H9 (cell line): ENCODE data around the gene ZNF260. TPM values are rescaled to one million over a fixed set of nuclear protein-coding genes. Genes with fewer than 3 reads are reported as not detected.

Experiments used
- DNase-seq: peaks from one replicate; pipeline ENCODE4 v3.0.0-alpha.2; 2017
- H2AFZ ChIP-seq: one replicate; pipeline ENCODE4 v1.6.1; 2013; ENCODE audit warnings: mild to moderate bottlenecking, low read length, control low read depth, moderate library complexity
- H2AK5ac ChIP-seq: 2 replicates; pipeline ENCODE4 v1.6.1; 2013; ENCODE audit warnings: low read length, control low read depth, mixed read lengths; ENCODE audit not compliant: insufficient read length
- H2BK120ac ChIP-seq: one replicate; pipeline ENCODE4 v1.6.1; 2013; ENCODE audit warnings: low read depth, mild to moderate bottlenecking, low read length, control low read depth, inconsistent platforms; ENCODE audit not compliant: poor library complexity, severe bottlenecking
- H2BK12ac ChIP-seq: 2 replicates; pipeline ENCODE4 v1.6.1; 2013; ENCODE audit warnings: low read length, control low read depth, mixed read lengths, low read depth; ENCODE audit not compliant: insufficient read length
- H2BK15ac ChIP-seq: 2 replicates; pipeline ENCODE4 v1.6.1; 2013; ENCODE audit warnings: low read depth, low read length, control low read depth
- H2BK20ac ChIP-seq: one replicate; pipeline ENCODE4 v1.6.1; 2013; ENCODE audit warnings: low read depth, mild to moderate bottlenecking, low read length, control low read depth, inconsistent platforms; ENCODE audit not compliant: poor library complexity, severe bottlenecking
- H2BK5ac ChIP-seq: 2 replicates; pipeline ENCODE4 v1.6.1; 2013; ENCODE audit warnings: low read length, control low read depth, mixed read lengths; ENCODE audit not compliant: insufficient read length
- H3K14ac ChIP-seq: 2 replicates; pipeline ENCODE4 v1.6.1; 2013; ENCODE audit warnings: low read length, control low read depth; ENCODE audit not compliant: insufficient read depth
- H3K18ac ChIP-seq: 2 replicates; pipeline ENCODE4 v1.6.1; 2013; ENCODE audit warnings: low read depth, mild to moderate bottlenecking, mixed read lengths, low read length, control low read depth; ENCODE audit not compliant: insufficient read length
- H3K23ac ChIP-seq: 2 replicates; pipeline ENCODE4 v1.6.1; 2013; ENCODE audit warnings: low read length, control low read depth, mixed read lengths, low read depth; ENCODE audit not compliant: insufficient read length
- H3K23me2 ChIP-seq: 2 replicates; pipeline ENCODE4 v1.6.1; 2013; ENCODE audit warnings: low read depth, mild to moderate bottlenecking, mixed read lengths, low read length, control low read depth; ENCODE audit not compliant: insufficient read length, poor library complexity, severe bottlenecking
- H3K27ac ChIP-seq: 2 replicates; pipeline ENCODE4 v1.5.1; 2013; ENCODE audit warnings: low read length, control low read depth, mixed read lengths, low read depth; ENCODE audit not compliant: insufficient read length
- H3K27me3 ChIP-seq: 2 replicates; pipeline ENCODE4 v1.6.1; 2013; ENCODE audit warnings: low read length, control low read depth, inconsistent platforms; ENCODE audit not compliant: insufficient read depth
- H3K4ac ChIP-seq: 2 replicates; pipeline ENCODE4 v1.6.1; 2013; ENCODE audit warnings: low read depth, mild to moderate bottlenecking, control low read depth, inconsistent platforms, low read length, moderate library complexity
- H3K4me1 ChIP-seq: 2 replicates; pipeline ENCODE4 v1.6.1; 2013; ENCODE audit warnings: low read length, control low read depth, inconsistent platforms; ENCODE audit not compliant: insufficient read depth
- H3K4me2 ChIP-seq: 2 replicates; pipeline ENCODE4 v1.6.1; 2013; ENCODE audit warnings: low read length, control low read depth, mixed read lengths; ENCODE audit not compliant: insufficient read length, insufficient read depth
- H3K56ac ChIP-seq: 2 replicates; pipeline ENCODE4 v1.6.1; 2013; ENCODE audit warnings: low read depth, mild to moderate bottlenecking, mixed read lengths, low read length, control low read depth; ENCODE audit not compliant: insufficient read length
- H3K79me1 ChIP-seq: 2 replicates; pipeline ENCODE4 v1.6.1; 2013; ENCODE audit warnings: low read depth, mild to moderate bottlenecking, moderate library complexity, low read length, control low read depth, inconsistent platforms; ENCODE audit not compliant: insufficient read depth, poor library complexity, severe bottlenecking
- H3K79me2 ChIP-seq: 2 replicates; pipeline ENCODE4 v1.6.1; 2013; ENCODE audit warnings: low read length, control low read depth, inconsistent platforms; ENCODE audit not compliant: insufficient read depth
- H3K9ac ChIP-seq: 2 replicates; pipeline ENCODE4 v1.6.1; 2013; ENCODE audit warnings: low read length, control low read depth, mixed read lengths; ENCODE audit not compliant: insufficient read length; ENCODE audit errors: extremely low read depth
- H3K9me3 ChIP-seq: one replicate; pipeline ENCODE4 v1.6.1; 2013; ENCODE audit warnings: low read depth, low read length, inconsistent platforms; ENCODE audit not compliant: control insufficient read depth
- H3T11ph ChIP-seq: one replicate; pipeline ENCODE4 v1.6.1; 2013; ENCODE audit warnings: mild to moderate bottlenecking, low read length, control low read depth, inconsistent platforms
- H4K20me1 ChIP-seq: one replicate; pipeline ENCODE4 v1.6.1; 2013; ENCODE audit not compliant: control insufficient read depth, insufficient read length, insufficient read depth
- H4K5ac ChIP-seq: 2 replicates; pipeline ENCODE4 v1.6.1; 2013; ENCODE audit warnings: low read depth, mild to moderate bottlenecking, mixed read lengths, low read length, control low read depth; ENCODE audit not compliant: insufficient read length
- H4K8ac ChIP-seq: replicated peaks from 2 replicates; pipeline ENCODE4 v1.6.1; 2013; ENCODE audit warnings: low read length, control low read depth, mixed read lengths, low read depth; ENCODE audit not compliant: insufficient read length
- H4K91ac ChIP-seq: 2 replicates; pipeline ENCODE4 v1.6.1; 2013; ENCODE audit warnings: low read depth, mild to moderate bottlenecking, moderate library complexity, mixed read lengths, low read length, control low read depth; ENCODE audit not compliant: insufficient read length
- H3K27ac Mint-ChIP-seq, 3 experiments: 2 replicates in 2 of 3; 3 replicates in 1 of 3; pipeline ENCODE4 v1.8.0; 2020 to 2021; ENCODE audit warnings: mixed read lengths in 3 of 3, mild to moderate bottlenecking in 1 of 3, moderate library complexity in 1 of 3
- H3K27me3 Mint-ChIP-seq: 2 replicates; pipeline ENCODE4 v1.8.0; 2021; ENCODE audit warnings: low read depth, mild to moderate bottlenecking, moderate library complexity, mixed read lengths
- H3K36me3 Mint-ChIP-seq, 3 experiments: 2 replicates in 2 of 3; 3 replicates in 1 of 3; pipeline ENCODE4 v1.8.0; 2020 to 2021; ENCODE audit warnings: low read depth in 3 of 3, mixed read lengths in 3 of 3; ENCODE audit not compliant: insufficient read depth in 1 of 3
- H3K4me1 Mint-ChIP-seq, 2 experiments: 2 replicates each; pipeline ENCODE4 v1.8.0; 2020; ENCODE audit warnings: mixed read lengths in 2 of 2
- H3K4me3 Mint-ChIP-seq, 2 experiments: 2 replicates in 1 of 2; 3 replicates in 1 of 2; pipeline ENCODE4 v1.8.0; 2020 to 2021; ENCODE audit warnings: mild to moderate bottlenecking in 2 of 2, mixed read lengths in 2 of 2, moderate library complexity in 1 of 2
- H3K9me3 Mint-ChIP-seq, 2 experiments: 2 replicates in 1 of 2; 3 replicates in 1 of 2; pipeline ENCODE4 v1.8.0; 2020; ENCODE audit warnings: mild to moderate bottlenecking in 2 of 2, mixed read lengths in 2 of 2, moderate library complexity in 1 of 2
- CTCF ChIP-seq: fragments of 200-600 bp; sonication (generic); conservative IDR thresholded peaks from 3 replicates; pipeline ENCODE4 v1.8.0; 2021; ENCODE audit warnings: antibody characterized with exemption, mild to moderate bottlenecking
- WGBS: extraction: QIAGEN DNeasy Blood & Tissue Kit; methylation state at CpG from one replicate; pipeline ENCODE4 v1.1.7; 2013; ENCODE audit warnings: missing lambda C conversion rate, low lambda C conversion rate, mixed read lengths; ENCODE audit not compliant: insufficient read length; ENCODE audit errors: extremely low coverage; 5-methylcytosine and 5-hydroxymethylcytosine counted together
- total RNA-seq: library from RNA; stranded (reverse); gene quantifications from 2 replicates; pipeline ENCODE4 v1.2.1, GENCODE V29; 2021

Gene ZNF260
- total RNA-seq, 1 experiment from 2014 or later: 22.5 TPM

DNA sequence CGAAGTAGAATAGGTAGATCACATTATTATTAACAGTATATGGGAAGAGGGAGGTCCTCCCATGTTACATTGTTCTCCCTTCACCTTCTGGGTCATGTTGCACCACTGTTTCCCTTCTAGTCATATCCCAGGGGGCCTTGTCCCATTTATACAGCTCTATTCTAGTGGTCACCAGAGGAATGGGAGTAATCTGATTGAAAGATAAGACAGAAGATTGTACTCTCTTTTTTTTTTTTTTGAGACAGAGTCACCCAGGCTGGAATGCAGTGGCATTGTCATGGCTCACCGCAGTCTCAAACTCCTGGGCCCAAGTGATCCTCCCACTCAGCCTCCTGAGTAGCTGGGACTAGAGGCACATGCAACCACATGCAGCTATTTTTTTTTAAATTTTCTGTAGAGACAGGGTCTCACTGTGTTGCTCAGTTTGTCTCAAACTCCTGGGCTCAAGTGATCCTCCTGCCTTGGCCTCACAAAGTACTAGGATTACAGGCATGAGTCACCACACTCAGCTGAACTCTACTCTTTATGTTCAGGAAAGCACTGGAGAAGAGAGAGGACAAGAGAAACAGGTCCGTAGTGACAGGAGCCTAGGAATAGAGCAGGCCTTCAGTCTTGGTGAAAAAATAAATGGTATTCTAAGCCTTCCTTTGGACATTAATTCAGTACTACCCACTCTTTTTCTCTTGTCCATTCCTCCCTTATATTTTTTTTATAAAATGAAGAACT, 49.4 kb upstream of the ZNF260 start:
- H3K79me2 ChIP-seq: peaks cover 2% of the 10 kb centered on the region; the same call in 1 of the 2 replicates
- no peaks in the 10 kb centered on the region for H4K20me1 ChIP-seq
- H3K9ac ChIP-seq: no peak overlapping the region
- H3K9me3 Mint-ChIP-seq: peaks cover 3 to 17% of the 10 kb centered on the region in 2 experiments; a peak in 4 of 5 replicates
- no peaks in the 10 kb centered on the region for H3K79me1 ChIP-seq
- no peaks in the 10 kb centered on the region for H3K27me3 ChIP-seq
- no peak overlapping the region for H4K8ac ChIP-seq
- H3K23me2 ChIP-seq: peaks cover 6% of the 10 kb centered on the region
- H2AFZ ChIP-seq: no peak overlapping the region
- no peak overlapping the region for H2AK5ac ChIP-seq
- H2BK15ac ChIP-seq: no peak overlapping the region
- DNase-seq: no peak
- H3K4me1 Mint-ChIP-seq: peaks cover 10 to 14% of the 10 kb centered on the region in 2 experiments
- H2BK12ac ChIP-seq: no peak overlapping the region
- H3K27ac ChIP-seq: no peak overlapping the region
- H4K91ac ChIP-seq: no peak overlapping the region
- H3K9me3 ChIP-seq: no peaks in the 10 kb centered on the region
- H3K4me2 ChIP-seq: no peak overlapping the region
- H2BK5ac ChIP-seq: no peak overlapping the region
- H3K4me3 Mint-ChIP-seq: no peak overlapping the region
- no peaks in the 10 kb centered on the region for H3K27me3 Mint-ChIP-seq
- no CpG with 5 or more reads among the region's 3 CpGs for WGBS
- H4K5ac ChIP-seq: no peak overlapping the region
- H3K4ac ChIP-seq: no peak overlapping the region
- H3T11ph ChIP-seq: no peak overlapping the region
- no peak overlapping the region for H2BK120ac ChIP-seq
- H3K23ac ChIP-seq: no peak overlapping the region
- TF ChIP-seq CTCF: no peak
- no peak overlapping the region for H3K14ac ChIP-seq
- no peak overlapping the region for H3K27ac Mint-ChIP-seq
- no peak overlapping the region for H3K56ac ChIP-seq
- H3K4me1 ChIP-seq: no peaks in the 10 kb centered on the region
- peaks cover 49 to 62% (median 51%) of the 10 kb centered on the region in 3 experiments for H3K36me3 Mint-ChIP-seq
- H2BK20ac ChIP-seq: no peak overlapping the region
- H3K18ac ChIP-seq: no peak overlapping the region
